DND-41 (cell line): Measurements from ENCODE around the gene AKT1.

ENCODE experiments used
- ATAC-seq: fragments of 200-7000 bp; cut with Tn5 transposase; 3 replicates; pipeline ENCODE4 v1.9.1; 2021; ENCODE audit warnings: low read depth; ENCODE audit not compliant: insufficient read depth
- DNase-seq: peaks from one replicate; pipeline ENCODE4 v3.0.0-alpha.2; 2020
- H2AFZ ChIP-seq: 2 replicates; pipeline ENCODE4 v1.6.0; 2012; ENCODE audit warnings: low read depth, low read length
- H3K27ac ChIP-seq: 2 replicates; pipeline ENCODE4 v1.5.1; 2012; ENCODE audit warnings: low read length, inconsistent platforms
- H3K27me3 ChIP-seq: fragments of 200-600 bp; sonication (generic); 2 replicates; pipeline ENCODE4 v1.6.0; 2012; ENCODE audit warnings: low read length, mild to moderate bottlenecking, inconsistent platforms; ENCODE audit not compliant: insufficient read depth, poor library complexity
- H3K36me3 ChIP-seq: 2 replicates; pipeline ENCODE4 v1.5.1; 2012; ENCODE audit warnings: low read length, inconsistent platforms; ENCODE audit not compliant: insufficient read depth
- H3K4me1 ChIP-seq: 2 replicates; pipeline ENCODE4 v1.5.1; 2012; ENCODE audit warnings: mild to moderate bottlenecking, low read length; ENCODE audit not compliant: insufficient read depth
- H3K4me2 ChIP-seq: 2 replicates; pipeline ENCODE4 v1.6.0; 2012; ENCODE audit warnings: mild to moderate bottlenecking, moderate library complexity, low read length, inconsistent platforms; ENCODE audit not compliant: insufficient read depth
- H3K4me3 ChIP-seq, 2 experiments: fragments of 200-600 bp in 1 of 2; shearing (Covaris generic) in 1 of 2; 2 replicates each; pipeline ENCODE4 v1.5.1; 2012 to 2016; ENCODE audit warnings: inconsistent platforms in 2 of 2, low read length in 2 of 2, mild to moderate bottlenecking in 2 of 2, low read depth in 1 of 2, moderate library complexity in 1 of 2
- H3K79me2 ChIP-seq: 2 replicates; pipeline ENCODE4 v1.6.0; 2012; ENCODE audit warnings: low read length, inconsistent platforms; ENCODE audit not compliant: insufficient read depth
- H3K9ac ChIP-seq: 2 replicates; pipeline ENCODE4 v1.6.0; 2012; ENCODE audit warnings: low read depth, mild to moderate bottlenecking, inconsistent platforms, low read length, moderate library complexity
- H3K9me3 ChIP-seq: 2 replicates; pipeline ENCODE4 v1.5.1; 2012; ENCODE audit warnings: low read length, moderate library complexity, mild to moderate bottlenecking, inconsistent platforms; ENCODE audit not compliant: insufficient read depth, severe bottlenecking
- H4K20me1 ChIP-seq: 2 replicates; pipeline ENCODE4 v1.6.0; 2012; ENCODE audit warnings: low read length; ENCODE audit not compliant: insufficient read depth
- EZH2 ChIP-seq: IDR thresholded peaks from 3 replicates; pipeline ENCODE4 v1.6.1; 2012; ENCODE audit warnings: borderline replicate concordance, low read depth, mild to moderate bottlenecking, moderate library complexity, low read length, inconsistent platforms; ENCODE audit not compliant: severe bottlenecking
- TF ChIP-seq, protein P1 (sequence below): IDR thresholded peaks from 2 replicates; pipeline ENCODE4 v1.5.1; 2012; ENCODE audit warnings: borderline replicate concordance, low read length, moderate library complexity, mild to moderate bottlenecking; ENCODE audit not compliant: poor library complexity, severe bottlenecking; ENCODE audit errors: extremely low read depth

AKT1 gene

DNA sequence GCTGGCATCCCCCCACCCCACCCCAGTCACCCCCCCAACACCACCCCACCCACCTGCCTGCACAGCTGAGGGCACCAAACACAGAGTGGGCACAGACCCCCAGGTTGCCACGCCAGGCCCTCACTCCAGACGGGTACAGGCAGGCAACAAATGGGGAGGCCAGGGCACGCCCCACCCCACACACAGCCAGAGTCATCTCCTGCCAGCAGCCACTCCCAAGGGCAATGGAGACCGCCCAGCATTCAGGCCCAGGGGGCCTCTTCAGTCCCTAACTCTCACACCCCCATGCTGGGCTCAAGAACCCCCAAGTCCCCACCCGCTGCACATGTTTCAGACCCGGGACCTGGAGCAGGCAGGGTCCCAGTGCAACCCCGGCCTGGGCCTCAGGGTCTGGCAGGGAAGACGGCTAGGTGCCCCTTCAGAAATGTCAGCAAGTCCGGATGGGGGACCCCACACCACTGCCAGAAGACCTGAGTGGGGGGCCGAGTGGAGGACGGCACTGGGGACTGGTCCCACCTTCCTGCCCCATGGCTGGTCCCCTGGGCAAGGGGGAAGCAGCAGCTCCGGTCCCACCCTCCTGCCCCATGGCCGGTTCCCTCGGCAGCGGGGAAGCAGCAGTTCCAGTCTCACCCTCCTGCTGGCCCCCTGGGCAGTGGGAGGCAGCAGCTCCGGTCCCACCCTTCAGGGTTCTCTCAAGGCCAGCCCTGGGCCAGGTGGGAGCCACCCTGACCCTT is 11.9 kb downstream of the AKT1 start:
- H3K27ac ChIP-seq = no peak overlapping the region
- no peak overlapping the region for H2AFZ ChIP-seq
- H3K9ac ChIP-seq = no peak overlapping the region
- ATAC-seq (no peak), DNase-seq (no peak)
- no peak overlapping the region for H3K4me2 ChIP-seq
- H4K20me1 ChIP-seq = peaks cover 95% of the 10 kb centered on the region
- H3K4me1 ChIP-seq = no peaks in the 10 kb centered on the region
- H3K27me3 ChIP-seq = no peaks in the 10 kb centered on the region
- no peaks in the 10 kb centered on the region for H3K9me3 ChIP-seq
- TF ChIP-seq, protein P1, sequence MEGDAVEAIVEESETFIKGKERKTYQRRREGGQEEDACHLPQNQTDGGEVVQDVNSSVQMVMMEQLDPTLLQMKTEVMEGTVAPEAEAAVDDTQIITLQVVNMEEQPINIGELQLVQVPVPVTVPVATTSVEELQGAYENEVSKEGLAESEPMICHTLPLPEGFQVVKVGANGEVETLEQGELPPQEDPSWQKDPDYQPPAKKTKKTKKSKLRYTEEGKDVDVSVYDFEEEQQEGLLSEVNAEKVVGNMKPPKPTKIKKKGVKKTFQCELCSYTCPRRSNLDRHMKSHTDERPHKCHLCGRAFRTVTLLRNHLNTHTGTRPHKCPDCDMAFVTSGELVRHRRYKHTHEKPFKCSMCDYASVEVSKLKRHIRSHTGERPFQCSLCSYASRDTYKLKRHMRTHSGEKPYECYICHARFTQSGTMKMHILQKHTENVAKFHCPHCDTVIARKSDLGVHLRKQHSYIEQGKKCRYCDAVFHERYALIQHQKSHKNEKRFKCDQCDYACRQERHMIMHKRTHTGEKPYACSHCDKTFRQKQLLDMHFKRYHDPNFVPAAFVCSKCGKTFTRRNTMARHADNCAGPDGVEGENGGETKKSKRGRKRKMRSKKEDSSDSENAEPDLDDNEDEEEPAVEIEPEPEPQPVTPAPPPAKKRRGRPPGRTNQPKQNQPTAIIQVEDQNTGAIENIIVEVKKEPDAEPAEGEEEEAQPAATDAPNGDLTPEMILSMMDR = no peak
- TF ChIP-seq EZH2 = no peak
- H3K36me3 ChIP-seq = peaks cover 93% of the 10 kb centered on the region
- no peak overlapping the region for H3K4me3 ChIP-seq
- H3K79me2 ChIP-seq = peaks cover 80% of the 10 kb centered on the region

DNA sequence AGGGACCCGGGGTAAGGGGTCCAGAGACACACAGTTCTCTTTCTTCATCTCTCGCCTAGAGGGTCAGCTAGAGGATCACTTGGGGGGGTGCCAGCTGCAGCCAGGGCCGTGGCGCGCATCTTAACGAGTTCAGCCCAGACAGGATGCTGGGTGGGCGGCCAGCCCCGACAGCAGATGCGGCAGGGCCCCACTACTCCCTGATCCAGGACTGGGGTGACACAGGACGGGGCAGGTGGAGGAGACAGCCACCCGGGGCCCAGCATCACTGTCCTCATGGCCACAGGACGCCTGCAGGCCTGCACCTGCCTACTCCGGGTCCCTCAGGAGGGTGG is 12.8 kb downstream of the AKT1 start:
- no peak overlapping the region for H3K4me3 ChIP-seq
- TF ChIP-seq EZH2 = no peak
- TF ChIP-seq, protein P1 = no peak
- peaks cover 71% of the 10 kb centered on the region for H3K79me2 ChIP-seq
- no peak overlapping the region for H3K27ac ChIP-seq
- ATAC-seq (no peak), DNase-seq (no peak)
- H4K20me1 ChIP-seq = peaks cover 95% of the 10 kb centered on the region
- H3K36me3 ChIP-seq = peaks cover 91% of the 10 kb centered on the region
- H3K27me3 ChIP-seq = no peaks in the 10 kb centered on the region
- no peak overlapping the region for H3K4me2 ChIP-seq
- no peaks in the 10 kb centered on the region for H3K9me3 ChIP-seq
- H2AFZ ChIP-seq = no peak overlapping the region
- no peaks in the 10 kb centered on the region for H3K4me1 ChIP-seq
- no peak overlapping the region for H3K9ac ChIP-seq

DNA sequence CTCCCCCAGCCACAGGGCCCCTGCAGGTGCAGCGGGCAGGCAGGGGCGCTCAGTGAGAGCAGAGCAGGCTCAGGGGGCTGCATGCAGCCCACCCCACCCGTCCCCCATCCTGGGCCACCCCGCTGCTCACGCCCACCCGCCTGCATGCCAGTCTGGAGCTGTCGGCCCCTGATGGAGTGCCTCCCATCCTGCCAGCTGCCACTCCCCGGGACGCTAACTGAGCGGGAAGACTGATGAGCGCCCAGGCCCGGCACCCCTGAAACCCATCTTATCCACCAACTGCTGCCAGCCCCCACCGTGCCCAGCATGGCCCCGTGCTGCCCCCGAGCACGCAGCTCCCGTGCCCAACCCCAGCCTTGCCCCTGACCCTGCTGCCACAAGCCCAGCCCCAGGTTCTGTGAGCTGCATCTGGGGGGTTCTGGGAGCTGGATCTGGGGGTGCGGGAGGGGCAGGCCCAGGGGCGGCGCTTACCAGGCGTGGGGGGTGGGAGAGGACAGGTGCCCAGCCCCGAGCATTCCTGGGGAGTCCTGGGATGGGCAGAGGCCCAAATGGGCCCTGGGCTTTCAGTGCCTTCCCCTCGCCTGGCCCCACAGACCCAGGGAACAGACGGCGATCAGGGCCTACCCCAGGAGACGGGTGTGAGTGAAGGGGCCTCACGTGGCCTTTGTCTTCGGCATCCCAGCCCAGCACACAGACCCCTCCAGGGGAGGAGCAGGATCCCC is 13.3 kb downstream of the AKT1 start:
- Histone ChIP-seq H3K36me3 (peaks cover 91% of the 10 kb centered on the region), H3K9me3 (no peaks in the 10 kb centered on the region), H3K27me3 (no peaks in the 10 kb centered on the region), H3K4me3 (no peak overlapping the region), H3K79me2 (peaks cover 66% of the 10 kb centered on the region), H3K4me2 (no peak overlapping the region), H2AFZ (no peak overlapping the region), H3K27ac (no peak overlapping the region), H4K20me1 (peaks cover 95% of the 10 kb centered on the region), H3K4me1 (no peaks in the 10 kb centered on the region), H3K9ac (no peak overlapping the region)
- no peak for DNase-seq
- TF ChIP-seq, protein P1 = no peak
- TF ChIP-seq EZH2 = no peak
- no peak for ATAC-seq
